GM23338 (cell line): ENCODE data around the gene SERPINA5. TPM values are rescaled to one million over a fixed set of nuclear protein-coding genes. Genes with fewer than 3 reads are reported as not detected.

Experiments
- ATAC-seq: fragments of 200-7000 bp; cut with Tn5 transposase; 3 replicates; pipeline ENCODE4 v1.9.1; 2020
- DNase-seq: peaks from one replicate; pipeline ENCODE4 v3.0.0-alpha.2; 2015; ENCODE audit warnings: low spot score
- H2AFZ ChIP-seq: fragments of 200-600 bp; sonication (generic); 2 replicates; pipeline ENCODE4 v1.8.0; 2016; ENCODE audit warnings: antibody characterized with exemption, mild to moderate bottlenecking, moderate library complexity
- H3F3A ChIP-seq: fragments of 200-600 bp; sonication (generic); replicated peaks from 2 replicates; pipeline ENCODE4 v1.8.0; 2017; ENCODE audit warnings: antibody characterized with exemption, mixed run types, low read depth
- H3K27ac ChIP-seq: fragments of 200-600 bp; sonication (generic); 2 replicates; pipeline ENCODE4 v1.6.1; 2016; ENCODE audit warnings: low read depth
- H3K27me3 ChIP-seq: fragments of 200-600 bp; sonication (generic); 2 replicates; pipeline ENCODE4 v1.8.0; 2016; ENCODE audit warnings: mild to moderate bottlenecking, mixed run types, moderate library complexity; ENCODE audit not compliant: insufficient read depth
- H3K36me3 ChIP-seq: fragments of 200-600 bp; sonication (generic); 2 replicates; pipeline ENCODE4 v1.8.0; 2016; ENCODE audit warnings: mild to moderate bottlenecking; ENCODE audit not compliant: insufficient read depth
- H3K4me1 ChIP-seq: fragments of 200-600 bp; sonication (generic); 2 replicates; pipeline ENCODE4 v1.8.0; 2016; ENCODE audit warnings: mild to moderate bottlenecking, moderate library complexity; ENCODE audit not compliant: insufficient read depth
- H3K4me2 ChIP-seq: fragments of 200-600 bp; sonication (generic); 2 replicates; pipeline ENCODE4 v1.7.1; 2017; ENCODE audit warnings: mixed run types
- H3K4me3 ChIP-seq: fragments of 200-600 bp; sonication (generic); 2 replicates; pipeline ENCODE4 v1.6.1; 2016; ENCODE audit warnings: mixed run types
- H3K79me2 ChIP-seq: fragments of 200-600 bp; sonication (generic); replicated peaks from 2 replicates; pipeline ENCODE4 v1.8.0; 2017; ENCODE audit warnings: mild to moderate bottlenecking; ENCODE audit not compliant: insufficient read depth
- H3K9me2 ChIP-seq: fragments of 200-600 bp; sonication (generic); 2 replicates; pipeline ENCODE4 v1.8.0; 2017; ENCODE audit not compliant: insufficient read depth
- H4K20me1 ChIP-seq: fragments of 200-600 bp; sonication (generic); replicated peaks from 2 replicates; pipeline ENCODE4 v1.8.0; 2017; ENCODE audit warnings: mild to moderate bottlenecking; ENCODE audit not compliant: insufficient read depth
- H3K27ac Mint-ChIP-seq: 2 replicates; pipeline ENCODE4 v1.8.0; 2020; ENCODE audit warnings: inconsistent platforms, mild to moderate bottlenecking, moderate library complexity, mixed read lengths
- H3K27me3 Mint-ChIP-seq: 3 replicates; pipeline ENCODE4 v1.8.0; 2022; ENCODE audit warnings: low read depth, mild to moderate bottlenecking, moderate library complexity, mixed read lengths, inconsistent platforms; ENCODE audit not compliant: insufficient read depth, poor library complexity
- H3K36me3 Mint-ChIP-seq: 3 replicates; pipeline ENCODE4 v1.8.0; 2021; ENCODE audit warnings: low read depth, mild to moderate bottlenecking, inconsistent platforms, moderate library complexity, mixed read lengths
- H3K4me1 Mint-ChIP-seq: 3 replicates; pipeline ENCODE4 v1.8.0; 2020; ENCODE audit warnings: mild to moderate bottlenecking, inconsistent platforms, mixed read lengths
- H3K4me3 Mint-ChIP-seq: 3 replicates; pipeline ENCODE4 v1.8.0; 2021; ENCODE audit warnings: moderate library complexity, mild to moderate bottlenecking, inconsistent platforms, mixed read lengths
- H3K9me3 Mint-ChIP-seq: 3 replicates; pipeline ENCODE4 v1.8.0; 2020; ENCODE audit warnings: moderate library complexity, mild to moderate bottlenecking, inconsistent platforms, mixed read lengths
- EZH2phosphoT487 ChIP-seq: fragments of 200-600 bp; sonication (generic); IDR thresholded peaks from one replicate; pipeline ENCODE4 v1.8.1; 2018; ENCODE audit warnings: antibody characterized with exemption; ENCODE audit not compliant: unreplicated experiment
- JUNB ChIP-seq: IDR thresholded peaks from one replicate; pipeline ENCODE4 v1.6.1; 2016; ENCODE audit warnings: antibody characterized with exemption; ENCODE audit not compliant: unreplicated experiment
- NANOG ChIP-seq: IDR thresholded peaks from 2 replicates; pipeline ENCODE4 v1.6.1; 2016; ENCODE audit warnings: antibody characterized with exemption, borderline replicate concordance
- POLR2AphosphoS5 ChIP-seq: IDR thresholded peaks from 2 replicates; pipeline ENCODE4 v1.6.1; 2016; ENCODE audit warnings: antibody characterized with exemption, low read depth
- STAT1 ChIP-seq: IDR thresholded peaks from one replicate; pipeline ENCODE4 v1.6.1; 2016; ENCODE audit warnings: antibody characterized with exemption; ENCODE audit not compliant: unreplicated experiment
- ZNF114 ChIP-seq: fragments of 250-450 bp; sonication (Bioruptor Pico); IDR thresholded peaks from 2 replicates; pipeline ENCODE4 v1.5.0; 2020; ENCODE audit warnings: mild to moderate bottlenecking, moderate library complexity
- polyA plus RNA-seq: library from polyadenylated mRNA; unstranded; fragments of >200 nt; fragmentation: Nextera tagmentation; extraction: Ambion mirVana; gene quantifications from 2 replicates; pipeline ENCODE4 v1.2.1, GENCODE V29; 2016
- total RNA-seq: library from RNA; depleted of rRNA; stranded (reverse); fragments of >200 nt; shearing (Covaris generic); gene quantifications from 2 replicates; pipeline ENCODE4 v1.2.3, GENCODE V29; 2014
- TF ChIP-seq, protein P1 (sequence below): IDR thresholded peaks from one replicate; pipeline ENCODE4 v1.6.1; 2018; ENCODE audit warnings: antibody characterized with exemption; ENCODE audit not compliant: unreplicated experiment
- TF ChIP-seq, protein P2 (sequence below): fragments of 250-450 bp; sonication (Bioruptor Pico); IDR thresholded peaks from 2 replicates; pipeline ENCODE4 v1.5.0; 2020; ENCODE audit warnings: mild to moderate bottlenecking, moderate library complexity
- TF ChIP-seq, protein P3 (sequence below): IDR thresholded peaks from 2 replicates; pipeline ENCODE4 v1.6.1; 2016; ENCODE audit warnings: antibody characterized with exemption
- TF ChIP-seq, protein P4 (sequence below), 2 experiments: fragments of 200-600 bp in 1 of 2; sonication (generic) in 1 of 2; conservative IDR thresholded peaks; 2 replicates each; pipeline versions ENCODE4 v1.5.1 to v1.6.1; 2016 to 2017; ENCODE audit warnings: antibody characterized with exemption in 2 of 2, low read depth in 2 of 2, mild to moderate bottlenecking in 2 of 2, moderate library complexity in 1 of 2

The SERPINA5 gene
- total and polyA plus RNA-seq, 2 experiments from 2014 or later, result 0.81 to 0.90 TPM

DNA sequence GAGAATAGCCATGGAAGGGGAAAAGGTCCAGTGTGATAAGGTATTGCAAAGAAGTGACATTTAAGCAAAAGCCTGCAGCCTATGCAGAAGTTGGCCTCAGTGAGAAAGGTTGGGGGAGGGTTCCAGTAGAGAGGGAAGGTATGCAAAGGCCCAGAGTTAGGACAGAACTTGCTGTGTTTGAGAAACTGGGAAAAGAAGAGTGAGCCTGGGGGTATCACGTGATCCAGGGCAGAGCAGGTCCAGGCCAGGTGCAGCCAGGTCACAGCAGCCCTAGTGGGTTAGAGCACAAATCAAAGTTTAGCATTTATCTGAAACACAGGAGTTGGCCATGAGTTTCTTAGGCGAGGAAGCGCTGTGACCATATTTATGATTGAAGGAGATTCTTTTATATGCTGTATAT is 1.6 kb downstream of the SERPINA5 start:
- H3K4me1 Mint-ChIP-seq, result peaks cover 6% of the 10 kb centered on the region; the same call in 2 of the 3 replicates
- no peaks in the 10 kb centered on the region for H3K27me3 ChIP-seq
- TF ChIP-seq, protein P1, sequence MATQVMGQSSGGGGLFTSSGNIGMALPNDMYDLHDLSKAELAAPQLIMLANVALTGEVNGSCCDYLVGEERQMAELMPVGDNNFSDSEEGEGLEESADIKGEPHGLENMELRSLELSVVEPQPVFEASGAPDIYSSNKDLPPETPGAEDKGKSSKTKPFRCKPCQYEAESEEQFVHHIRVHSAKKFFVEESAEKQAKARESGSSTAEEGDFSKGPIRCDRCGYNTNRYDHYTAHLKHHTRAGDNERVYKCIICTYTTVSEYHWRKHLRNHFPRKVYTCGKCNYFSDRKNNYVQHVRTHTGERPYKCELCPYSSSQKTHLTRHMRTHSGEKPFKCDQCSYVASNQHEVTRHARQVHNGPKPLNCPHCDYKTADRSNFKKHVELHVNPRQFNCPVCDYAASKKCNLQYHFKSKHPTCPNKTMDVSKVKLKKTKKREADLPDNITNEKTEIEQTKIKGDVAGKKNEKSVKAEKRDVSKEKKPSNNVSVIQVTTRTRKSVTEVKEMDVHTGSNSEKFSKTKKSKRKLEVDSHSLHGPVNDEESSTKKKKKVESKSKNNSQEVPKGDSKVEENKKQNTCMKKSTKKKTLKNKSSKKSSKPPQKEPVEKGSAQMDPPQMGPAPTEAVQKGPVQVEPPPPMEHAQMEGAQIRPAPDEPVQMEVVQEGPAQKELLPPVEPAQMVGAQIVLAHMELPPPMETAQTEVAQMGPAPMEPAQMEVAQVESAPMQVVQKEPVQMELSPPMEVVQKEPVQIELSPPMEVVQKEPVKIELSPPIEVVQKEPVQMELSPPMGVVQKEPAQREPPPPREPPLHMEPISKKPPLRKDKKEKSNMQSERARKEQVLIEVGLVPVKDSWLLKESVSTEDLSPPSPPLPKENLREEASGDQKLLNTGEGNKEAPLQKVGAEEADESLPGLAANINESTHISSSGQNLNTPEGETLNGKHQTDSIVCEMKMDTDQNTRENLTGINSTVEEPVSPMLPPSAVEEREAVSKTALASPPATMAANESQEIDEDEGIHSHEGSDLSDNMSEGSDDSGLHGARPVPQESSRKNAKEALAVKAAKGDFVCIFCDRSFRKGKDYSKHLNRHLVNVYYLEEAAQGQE, result no peak
- peaks cover 8% of the 10 kb centered on the region; the same call in 2 of the 3 replicates for H3K36me3 Mint-ChIP-seq
- peaks cover 5% of the 10 kb centered on the region for H3K27me3 Mint-ChIP-seq
- H3K27ac ChIP-seq, result no peak overlapping the region
- H3K79me2 ChIP-seq, result no peaks in the 10 kb centered on the region
- H3K9me3 Mint-ChIP-seq, result peaks cover 28% of the 10 kb centered on the region
- H3K4me1 ChIP-seq, result no peaks in the 10 kb centered on the region
- H2AFZ ChIP-seq, result no peak overlapping the region
- ATAC-seq, result no peak
- H3K9me2 ChIP-seq, result no peaks in the 10 kb centered on the region
- H3F3A ChIP-seq, result no peaks in the 10 kb centered on the region
- H3K4me3 Mint-ChIP-seq, result no peak overlapping the region
- no peak overlapping the region for H3K4me2 ChIP-seq
- H3K27ac Mint-ChIP-seq, result no peak overlapping the region
- no peak for DNase-seq
- no peaks in the 10 kb centered on the region for H4K20me1 ChIP-seq
- no peaks in the 10 kb centered on the region for H3K36me3 ChIP-seq
- no peak overlapping the region for H3K4me3 ChIP-seq

DNA sequence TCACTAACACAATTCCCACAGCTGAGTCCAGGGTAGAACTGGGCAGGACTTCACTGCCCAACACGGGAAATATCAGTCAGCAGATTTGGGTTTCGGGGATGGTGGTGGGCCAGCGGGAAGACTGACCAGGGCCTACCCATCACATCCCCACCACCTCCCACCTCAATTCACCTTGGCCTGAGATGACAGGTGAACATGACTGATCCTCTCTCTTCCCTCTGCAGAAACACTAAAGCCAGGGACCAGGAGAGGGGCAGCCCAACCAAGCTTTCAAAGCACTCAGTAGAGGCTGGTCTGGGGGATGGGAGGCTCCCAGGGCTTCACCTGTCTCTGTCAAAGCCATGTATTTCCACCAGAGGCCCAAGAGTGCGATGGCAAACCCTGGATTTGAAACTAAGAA is 2.3 kb downstream of the SERPINA5 start:
- Mint-ChIP-seq H3K36me3 (peaks cover 8% of the 10 kb centered on the region; the same call in 2 of the 3 replicates), H3K27me3 (peaks cover 5% of the 10 kb centered on the region), H3K9me3 (peaks cover 28% of the 10 kb centered on the region), H3K27ac (no peak overlapping the region), H3K4me1 (peaks cover 6% of the 10 kb centered on the region; the same call in 2 of the 3 replicates), H3K4me3 (no peak overlapping the region)
- no peaks in the 10 kb centered on the region for H4K20me1 ChIP-seq
- no peaks in the 10 kb centered on the region for H3K4me1 ChIP-seq
- ATAC-seq (no peak), DNase-seq (no peak)
- H3K36me3 ChIP-seq, result no peaks in the 10 kb centered on the region
- no peak overlapping the region for H3K27ac ChIP-seq
- no peaks in the 10 kb centered on the region for H3K27me3 ChIP-seq
- H3K79me2 ChIP-seq, result no peaks in the 10 kb centered on the region
- no peak overlapping the region for H3K4me2 ChIP-seq
- H3K9me2 ChIP-seq, result no peaks in the 10 kb centered on the region
- H3F3A ChIP-seq, result no peaks in the 10 kb centered on the region
- no peak overlapping the region for H2AFZ ChIP-seq
- no peak overlapping the region for H3K4me3 ChIP-seq
- TF ChIP-seq, protein P2, sequence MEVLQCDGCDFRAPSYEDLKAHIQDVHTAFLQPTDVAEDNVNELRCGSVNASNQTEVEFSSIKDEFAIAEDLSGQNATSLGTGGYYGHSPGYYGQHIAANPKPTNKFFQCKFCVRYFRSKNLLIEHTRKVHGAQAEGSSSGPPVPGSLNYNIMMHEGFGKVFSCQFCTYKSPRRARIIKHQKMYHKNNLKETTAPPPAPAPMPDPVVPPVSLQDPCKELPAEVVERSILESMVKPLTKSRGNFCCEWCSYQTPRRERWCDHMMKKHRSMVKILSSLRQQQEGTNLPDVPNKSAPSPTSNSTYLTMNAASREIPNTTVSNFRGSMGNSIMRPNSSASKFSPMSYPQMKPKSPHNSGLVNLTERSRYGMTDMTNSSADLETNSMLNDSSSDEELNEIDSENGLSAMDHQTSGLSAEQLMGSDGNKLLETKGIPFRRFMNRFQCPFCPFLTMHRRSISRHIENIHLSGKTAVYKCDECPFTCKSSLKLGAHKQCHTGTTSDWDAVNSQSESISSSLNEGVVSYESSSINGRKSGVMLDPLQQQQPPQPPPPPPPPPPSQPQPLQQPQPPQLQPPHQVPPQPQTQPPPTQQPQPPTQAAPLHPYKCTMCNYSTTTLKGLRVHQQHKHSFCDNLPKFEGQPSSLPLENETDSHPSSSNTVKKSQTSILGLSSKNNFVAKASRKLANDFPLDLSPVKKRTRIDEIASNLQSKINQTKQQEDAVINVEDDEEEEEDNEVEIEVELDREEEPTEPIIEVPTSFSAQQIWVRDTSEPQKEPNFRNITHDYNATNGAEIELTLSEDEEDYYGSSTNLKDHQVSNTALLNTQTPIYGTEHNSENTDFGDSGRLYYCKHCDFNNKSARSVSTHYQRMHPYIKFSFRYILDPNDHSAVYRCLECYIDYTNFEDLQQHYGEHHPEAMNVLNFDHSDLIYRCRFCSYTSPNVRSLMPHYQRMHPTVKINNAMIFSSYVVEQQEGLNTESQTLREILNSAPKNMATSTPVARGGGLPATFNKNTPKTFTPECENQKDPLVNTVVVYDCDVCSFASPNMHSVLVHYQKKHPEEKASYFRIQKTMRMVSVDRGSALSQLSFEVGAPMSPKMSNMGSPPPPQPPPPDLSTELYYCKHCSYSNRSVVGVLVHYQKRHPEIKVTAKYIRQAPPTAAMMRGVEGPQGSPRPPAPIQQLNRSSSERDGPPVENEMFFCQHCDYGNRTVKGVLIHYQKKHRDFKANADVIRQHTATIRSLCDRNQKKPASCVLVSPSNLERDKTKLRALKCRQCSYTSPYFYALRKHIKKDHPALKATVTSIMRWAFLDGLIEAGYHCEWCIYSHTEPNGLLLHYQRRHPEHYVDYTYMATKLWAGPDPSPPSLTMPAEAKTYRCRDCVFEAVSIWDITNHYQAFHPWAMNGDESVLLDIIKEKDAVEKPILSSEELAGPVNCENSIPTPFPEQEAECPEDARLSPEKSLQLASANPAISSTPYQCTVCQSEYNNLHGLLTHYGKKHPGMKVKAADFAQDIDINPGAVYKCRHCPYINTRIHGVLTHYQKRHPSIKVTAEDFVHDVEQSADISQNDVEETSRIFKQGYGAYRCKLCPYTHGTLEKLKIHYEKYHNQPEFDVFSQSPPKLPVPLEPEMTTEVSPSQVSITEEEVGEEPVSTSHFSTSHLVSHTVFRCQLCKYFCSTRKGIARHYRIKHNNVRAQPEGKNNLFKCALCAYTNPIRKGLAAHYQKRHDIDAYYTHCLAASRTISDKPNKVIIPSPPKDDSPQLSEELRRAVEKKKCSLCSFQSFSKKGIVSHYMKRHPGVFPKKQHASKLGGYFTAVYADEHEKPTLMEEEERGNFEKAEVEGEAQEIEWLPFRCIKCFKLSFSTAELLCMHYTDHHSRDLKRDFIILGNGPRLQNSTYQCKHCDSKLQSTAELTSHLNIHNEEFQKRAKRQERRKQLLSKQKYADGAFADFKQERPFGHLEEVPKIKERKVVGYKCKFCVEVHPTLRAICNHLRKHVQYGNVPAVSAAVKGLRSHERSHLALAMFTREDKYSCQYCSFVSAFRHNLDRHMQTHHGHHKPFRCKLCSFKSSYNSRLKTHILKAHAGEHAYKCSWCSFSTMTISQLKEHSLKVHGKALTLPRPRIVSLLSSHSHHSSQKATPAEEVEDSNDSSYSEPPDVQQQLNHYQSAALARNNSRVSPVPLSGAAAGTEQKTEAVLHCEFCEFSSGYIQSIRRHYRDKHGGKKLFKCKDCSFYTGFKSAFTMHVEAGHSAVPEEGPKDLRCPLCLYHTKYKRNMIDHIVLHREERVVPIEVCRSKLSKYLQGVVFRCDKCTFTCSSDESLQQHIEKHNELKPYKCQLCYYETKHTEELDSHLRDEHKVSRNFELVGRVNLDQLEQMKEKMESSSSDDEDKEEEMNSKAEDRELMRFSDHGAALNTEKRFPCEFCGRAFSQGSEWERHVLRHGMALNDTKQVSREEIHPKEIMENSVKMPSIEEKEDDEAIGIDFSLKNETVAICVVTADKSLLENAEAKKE (CRISPR knock-in tag), result no peak
- TF ChIP-seq NANOG (no peak), JUNB (no peak), STAT1 (no peak), ZNF114 (no peak), EZH2phosphoT487 (no peak), POLR2AphosphoS5 (no peak)
- TF ChIP-seq, protein P3, sequence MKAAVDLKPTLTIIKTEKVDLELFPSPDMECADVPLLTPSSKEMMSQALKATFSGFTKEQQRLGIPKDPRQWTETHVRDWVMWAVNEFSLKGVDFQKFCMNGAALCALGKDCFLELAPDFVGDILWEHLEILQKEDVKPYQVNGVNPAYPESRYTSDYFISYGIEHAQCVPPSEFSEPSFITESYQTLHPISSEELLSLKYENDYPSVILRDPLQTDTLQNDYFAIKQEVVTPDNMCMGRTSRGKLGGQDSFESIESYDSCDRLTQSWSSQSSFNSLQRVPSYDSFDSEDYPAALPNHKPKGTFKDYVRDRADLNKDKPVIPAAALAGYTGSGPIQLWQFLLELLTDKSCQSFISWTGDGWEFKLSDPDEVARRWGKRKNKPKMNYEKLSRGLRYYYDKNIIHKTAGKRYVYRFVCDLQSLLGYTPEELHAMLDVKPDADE, result no peak
- TF ChIP-seq, protein P4, sequence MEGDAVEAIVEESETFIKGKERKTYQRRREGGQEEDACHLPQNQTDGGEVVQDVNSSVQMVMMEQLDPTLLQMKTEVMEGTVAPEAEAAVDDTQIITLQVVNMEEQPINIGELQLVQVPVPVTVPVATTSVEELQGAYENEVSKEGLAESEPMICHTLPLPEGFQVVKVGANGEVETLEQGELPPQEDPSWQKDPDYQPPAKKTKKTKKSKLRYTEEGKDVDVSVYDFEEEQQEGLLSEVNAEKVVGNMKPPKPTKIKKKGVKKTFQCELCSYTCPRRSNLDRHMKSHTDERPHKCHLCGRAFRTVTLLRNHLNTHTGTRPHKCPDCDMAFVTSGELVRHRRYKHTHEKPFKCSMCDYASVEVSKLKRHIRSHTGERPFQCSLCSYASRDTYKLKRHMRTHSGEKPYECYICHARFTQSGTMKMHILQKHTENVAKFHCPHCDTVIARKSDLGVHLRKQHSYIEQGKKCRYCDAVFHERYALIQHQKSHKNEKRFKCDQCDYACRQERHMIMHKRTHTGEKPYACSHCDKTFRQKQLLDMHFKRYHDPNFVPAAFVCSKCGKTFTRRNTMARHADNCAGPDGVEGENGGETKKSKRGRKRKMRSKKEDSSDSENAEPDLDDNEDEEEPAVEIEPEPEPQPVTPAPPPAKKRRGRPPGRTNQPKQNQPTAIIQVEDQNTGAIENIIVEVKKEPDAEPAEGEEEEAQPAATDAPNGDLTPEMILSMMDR (conservative IDR thresholded peaks at IDR 0.05; ENCODE audit: low read depth in 2 of 2), result no peak
